Stimulated activated CD4-positive, alpha-beta T cell treated with anti-CD3 and anti-CD28 coated beads, Interleukin-1b, Interleukin-23, amount 100 ng/mL, for 48 hours (primary cell): ENCODE results near the gene FAM78B.

Experiments
- DNase-seq: peaks from one replicate; pipeline ENCODE4 v3.0.0-alpha.2; 2020

Gene FAM78B

GRCh38 chr1:166166698-166167571 lies at the start of gene FAM78B:
TSS of gene FAM78B (minus strand) at chr1:166167001. CDS start at chr1:166166248, 753 bp downstream.
- peak; percentile 53 for DNase-seq

DNA sequence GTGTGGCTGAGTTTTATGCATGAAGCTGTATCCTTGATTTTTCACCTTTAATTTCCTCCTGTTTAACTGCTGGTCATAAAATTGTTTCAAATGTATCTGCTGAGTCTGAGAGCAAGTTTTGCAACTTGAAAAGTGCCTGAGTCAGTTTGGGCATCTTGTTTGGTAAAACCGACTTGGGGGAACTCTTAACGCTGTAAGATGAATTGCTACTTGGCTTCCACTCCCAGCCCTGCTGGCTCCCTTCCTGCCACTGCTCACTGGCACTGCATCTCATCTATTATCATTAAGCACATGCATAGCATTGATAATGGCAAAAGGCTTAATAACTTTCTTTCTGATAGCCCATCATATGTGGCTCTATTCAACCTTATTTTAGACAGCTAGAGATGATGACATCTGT lies 35.7 kb upstream of the FAM78B start:
- no peak for DNase-seq

- DNase-seq, result no peak
These were observed 33.9 kb upstream of the FAM78B start for GRCh38 chr1:166200743-166201142.

DNA sequence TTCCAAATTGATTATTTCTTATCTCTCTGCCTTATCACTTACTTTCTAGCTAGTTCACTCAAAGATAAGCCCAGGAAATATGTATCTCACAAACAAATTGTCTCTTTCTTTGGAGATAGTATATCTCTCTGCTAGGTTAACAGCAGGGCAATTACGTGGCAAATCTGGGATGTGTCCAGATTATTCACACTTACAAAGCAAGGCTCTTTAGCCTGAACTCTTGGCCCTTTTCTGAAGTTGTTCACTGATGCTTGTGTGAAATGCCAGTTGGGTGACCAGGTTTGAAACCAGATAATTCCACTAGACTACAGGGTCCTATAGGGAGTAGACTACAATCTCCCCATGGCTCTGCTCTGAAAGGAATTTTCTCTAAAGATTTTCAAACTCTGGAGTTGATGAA lies 30.8 kb upstream of the FAM78B start:
- no peak for DNase-seq

- DNase-seq, result no peak
These were observed 30.3 kb upstream of the FAM78B start for GRCh38 chr1:166197141-166197540.

GRCh38 chr1:166193057-166193698 lies 26.4 kb upstream of the FAM78B start:
- DNase-seq, result no peak

DNA sequence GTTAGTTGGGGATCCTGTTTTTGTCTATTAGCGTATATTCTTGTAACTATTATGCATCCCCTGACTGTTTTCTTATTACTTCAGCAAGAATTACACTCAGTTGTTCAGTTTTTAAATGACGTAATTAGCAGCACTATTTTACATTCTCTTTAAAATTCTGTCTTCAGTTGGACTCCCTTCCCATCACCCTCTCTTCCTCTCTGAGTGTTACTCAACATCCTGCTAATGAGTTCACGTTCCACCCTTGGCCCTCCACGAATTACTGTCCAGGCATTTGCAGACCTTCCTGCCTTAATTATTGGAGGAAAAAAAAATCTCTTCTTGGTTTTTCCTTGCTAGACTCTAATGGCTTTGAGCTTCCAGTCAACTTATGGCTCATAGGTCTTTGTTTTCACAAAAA lies 23.6 kb upstream of the FAM78B start:
- DNase-seq, result no peak

- no peak for DNase-seq
These were observed 22.3 kb upstream of the FAM78B start for GRCh38 chr1:166189126-166189525.

DNA sequence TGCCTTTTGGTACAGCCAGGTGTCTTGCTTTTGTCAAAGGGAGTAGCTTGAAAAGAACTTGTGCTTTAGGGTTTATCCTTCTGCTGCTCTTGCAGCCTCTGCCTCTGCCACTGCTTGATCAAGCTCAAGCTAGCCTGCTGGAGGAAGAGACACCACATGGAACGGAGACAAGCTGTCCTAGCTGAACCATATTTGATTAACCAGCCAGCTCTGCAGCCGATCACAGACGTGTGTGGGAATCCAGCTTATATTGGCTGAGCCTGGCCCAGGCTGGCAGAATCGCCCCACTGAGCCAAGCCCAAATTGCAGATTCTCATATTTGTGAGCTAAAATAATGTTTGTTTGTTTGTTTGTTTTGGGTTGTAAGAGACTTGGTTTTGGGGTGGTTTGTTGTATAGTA lies 18.7 kb upstream of the FAM78B start:
- DNase-seq, result no peak

- no peak for DNase-seq
These were observed 18.1 kb upstream of the FAM78B start for GRCh38 chr1:166184897-166185296.

- no peak for DNase-seq
These were observed 17.2 kb upstream of the FAM78B start for GRCh38 chr1:166184012-166184411.

- no peak for DNase-seq
These were observed 15.5 kb upstream of the FAM78B start for GRCh38 chr1:166182281-166182680.

GRCh38 chr1:166176416-166176815 lies 9.6 kb upstream of the FAM78B start:
- no peak for DNase-seq

- no peak for DNase-seq
These were observed 8.2 kb upstream of the FAM78B start for GRCh38 chr1:166175032-166175431.

GRCh38 chr1:166174108-166174507 lies 7.3 kb upstream of the FAM78B start:
- no peak for DNase-seq

GRCh38 chr1:166172106-166172505 lies 5.3 kb upstream of the FAM78B start:
- no peak for DNase-seq

GRCh38 chr1:166170726-166171125 lies 3.9 kb upstream of the FAM78B start:
- DNase-seq, result no peak

DNA sequence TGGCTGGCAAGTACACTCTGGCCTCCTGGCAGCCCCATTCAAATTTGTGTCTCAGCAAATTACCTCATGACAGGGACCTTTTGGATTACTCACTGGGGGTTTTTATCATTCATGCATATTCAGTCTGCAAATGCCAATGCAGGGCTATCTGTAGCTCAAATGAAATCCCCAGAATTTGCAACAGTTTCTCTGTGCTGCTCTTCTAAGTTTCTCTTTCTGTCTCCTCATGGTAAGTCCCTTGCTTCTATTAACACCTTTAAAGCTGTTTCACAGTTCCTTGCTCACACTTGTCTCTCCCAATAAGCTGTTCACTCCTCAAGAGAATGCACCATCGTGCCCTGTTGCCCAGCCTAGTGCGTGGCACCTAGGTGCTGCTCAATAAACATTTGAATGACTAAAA lies 3.3 kb upstream of the FAM78B start:
- DNase-seq, result no peak

DNA sequence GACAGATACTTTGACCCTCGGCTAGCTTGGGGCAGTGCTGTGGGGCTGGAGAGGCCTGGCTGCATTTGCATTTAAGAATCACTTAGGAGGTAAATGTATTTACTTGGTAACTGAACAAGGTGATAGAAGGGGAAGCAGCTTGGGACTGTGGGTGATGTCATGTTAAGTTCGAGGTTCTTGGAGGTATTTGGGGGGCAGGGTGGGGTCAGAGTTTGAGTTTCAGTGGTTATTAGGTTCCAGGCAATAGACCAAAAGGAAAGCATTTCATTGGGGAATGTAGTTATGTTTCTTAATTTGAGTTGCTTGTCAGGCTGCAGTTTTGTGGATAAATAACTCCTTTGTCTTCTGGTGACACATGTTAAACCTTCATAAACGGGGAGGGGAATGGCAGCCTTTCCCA lies 2.4 kb upstream of the FAM78B start:
- no peak for DNase-seq

- DNase-seq, result no peak
These were observed 748 bp upstream of the FAM78B start for GRCh38 chr1:166167572-166167925.

- DNase-seq, result no peak
These were observed 488 bp downstream of the FAM78B start for GRCh38 chr1:166166329-166166697.

DNA sequence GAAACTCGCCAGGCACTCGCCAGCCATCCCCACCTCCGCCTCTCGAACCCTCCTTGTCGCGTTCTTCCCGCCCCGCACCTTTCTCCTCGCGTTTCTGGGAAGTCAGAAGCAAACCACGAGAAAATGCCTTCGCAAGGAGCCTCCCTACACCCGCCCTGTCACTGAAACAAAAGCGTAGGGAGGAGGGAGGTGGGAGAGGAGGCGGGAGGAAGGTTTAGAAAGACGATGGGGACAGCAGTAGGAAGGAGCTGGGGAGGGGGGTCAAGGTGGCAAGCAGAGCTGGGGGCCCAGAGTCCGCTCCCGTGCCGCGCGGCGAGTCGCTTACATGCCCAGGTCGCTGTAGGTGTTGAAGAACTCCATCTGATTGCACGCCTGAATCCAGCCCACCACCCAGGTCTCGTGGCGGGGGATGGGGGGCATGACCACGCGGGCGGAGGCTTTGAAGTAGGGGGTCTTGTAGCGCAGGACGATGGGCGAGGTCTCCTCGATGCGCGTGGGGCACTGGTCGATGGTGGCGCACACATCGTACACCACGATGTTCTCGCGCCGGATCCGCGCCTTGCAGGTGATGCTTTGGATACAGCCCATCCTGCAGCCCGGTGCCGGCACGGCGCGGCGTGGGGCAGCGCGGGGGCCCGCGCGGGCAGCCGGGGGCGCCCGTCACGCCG lies 1.0 kb downstream of the FAM78B start:
- no peak for DNase-seq

- DNase-seq, result no peak
These were observed 1.7 kb downstream of the FAM78B start for GRCh38 chr1:166164995-166165660.

GRCh38 chr1:166164646-166164994 lies 2.2 kb downstream of the FAM78B start:
- DNase-seq, result no peak
